ENCODE measurements around the gene NCAM2.

The NCAM2 gene

DNA sequence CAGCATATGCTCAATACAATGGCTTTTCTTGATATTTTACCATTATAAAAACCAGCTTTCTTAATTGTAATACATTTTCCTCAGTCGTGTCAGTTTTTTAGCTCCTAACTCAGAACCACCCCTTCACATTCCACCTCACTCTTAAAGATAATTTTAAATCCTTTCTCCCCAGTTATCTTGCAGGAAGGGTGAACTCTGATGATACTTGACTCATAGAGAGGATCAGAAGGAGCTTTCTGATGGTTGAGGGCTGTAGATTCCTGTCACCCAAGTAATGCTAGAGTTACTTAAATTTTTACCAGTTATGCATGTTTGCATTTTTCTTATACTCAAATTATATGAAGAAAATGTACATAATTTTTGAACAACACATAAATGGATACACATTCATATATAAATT, 233.7 kb downstream of the NCAM2 start:
- no peak for DNase-seq

DNA sequence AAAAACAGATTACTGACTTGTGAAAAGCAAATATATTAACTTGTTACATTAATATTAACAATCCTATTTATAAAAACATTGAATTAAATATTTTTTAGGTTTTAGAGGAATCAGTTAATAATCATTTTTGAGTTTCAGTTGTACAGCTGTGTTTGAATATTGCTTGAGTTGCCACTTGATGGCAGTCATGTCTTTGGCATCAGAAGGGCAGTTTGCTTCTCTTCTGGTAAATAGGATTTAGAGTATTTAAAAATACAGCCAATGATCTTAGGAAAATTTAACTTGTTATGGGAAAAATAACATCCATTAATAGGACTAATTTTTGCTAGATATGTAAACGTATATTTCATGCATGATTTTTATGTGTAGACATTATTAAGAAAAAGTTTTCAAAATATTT, 234.1 kb downstream of the NCAM2 start:
- DNase-seq = no peak

DNA sequence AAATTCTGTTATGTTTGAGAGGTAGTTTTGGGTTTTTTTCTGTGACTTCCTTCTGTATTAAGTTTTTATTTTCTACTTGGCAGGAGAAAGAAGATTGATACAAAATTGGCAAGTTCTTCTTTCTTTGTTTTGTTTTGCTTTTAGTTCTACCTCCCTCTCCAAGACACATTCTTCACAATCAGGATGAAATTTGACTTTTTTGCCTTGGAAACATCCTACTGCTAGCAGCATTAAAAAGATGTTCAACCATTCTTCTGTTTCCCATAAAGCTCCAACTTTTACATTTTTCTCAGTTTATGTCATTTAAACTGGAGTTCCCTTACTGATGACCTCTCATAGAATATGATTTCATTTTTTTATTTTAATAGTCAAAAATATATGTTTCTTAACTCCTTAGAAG, 234.8 kb downstream of the NCAM2 start:
- no peak for DNase-seq

DNA sequence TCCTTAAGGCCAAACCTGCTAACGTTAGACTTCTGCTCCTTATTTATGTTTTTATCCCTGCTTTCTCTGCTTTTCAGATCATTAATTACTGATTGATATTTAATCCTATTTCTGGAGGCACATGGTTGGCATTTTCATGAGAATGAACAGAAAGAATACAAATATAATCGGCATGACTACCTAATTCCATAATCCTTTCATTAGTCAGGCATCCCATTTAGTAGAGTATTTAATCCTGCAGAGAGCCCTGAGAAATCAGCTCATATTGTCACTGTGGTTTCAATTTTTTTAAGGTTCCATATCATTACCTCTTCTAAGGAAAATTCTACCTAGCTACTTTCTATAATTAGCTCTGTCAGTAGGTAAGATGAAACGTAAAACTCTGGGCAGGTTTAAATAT, 238.8 kb downstream of the NCAM2 start:
- no peak for DNase-seq

DNA sequence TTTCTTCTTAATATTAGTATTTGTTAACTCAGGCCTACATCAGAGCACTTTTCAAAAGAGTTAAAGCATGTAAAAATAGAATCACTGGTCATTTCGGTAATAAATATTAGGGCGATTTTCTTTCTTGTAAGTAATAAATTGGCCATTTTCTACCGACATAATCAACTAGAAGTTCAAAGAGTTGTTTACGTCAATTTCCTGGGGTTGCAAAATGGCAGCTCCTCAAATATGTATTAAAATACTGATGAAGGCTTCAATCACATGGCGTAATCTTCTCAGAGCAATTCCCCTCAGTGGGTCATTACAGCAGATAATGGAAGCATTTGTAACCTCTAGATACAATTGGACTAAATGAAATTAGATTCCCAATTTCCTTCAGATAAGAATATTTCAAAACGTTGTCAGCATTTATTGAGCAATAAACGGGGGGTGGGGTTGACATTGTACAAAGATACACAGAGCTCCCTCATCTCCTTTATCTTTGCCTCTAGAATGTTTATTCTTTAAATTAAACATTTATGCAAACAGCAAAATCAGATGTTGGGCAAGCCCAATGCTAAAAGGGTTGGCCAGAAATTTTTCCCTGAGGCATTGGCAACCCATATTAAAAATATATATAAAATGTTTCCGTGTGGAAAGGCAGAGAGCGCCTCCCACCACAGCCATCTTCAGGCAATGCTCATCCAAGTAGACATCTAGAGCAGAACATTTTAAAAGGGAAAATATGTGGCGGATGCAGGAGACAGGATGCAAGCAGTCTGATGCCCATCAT, 240.6 kb downstream of the NCAM2 start:
- no peak for DNase-seq

DNA sequence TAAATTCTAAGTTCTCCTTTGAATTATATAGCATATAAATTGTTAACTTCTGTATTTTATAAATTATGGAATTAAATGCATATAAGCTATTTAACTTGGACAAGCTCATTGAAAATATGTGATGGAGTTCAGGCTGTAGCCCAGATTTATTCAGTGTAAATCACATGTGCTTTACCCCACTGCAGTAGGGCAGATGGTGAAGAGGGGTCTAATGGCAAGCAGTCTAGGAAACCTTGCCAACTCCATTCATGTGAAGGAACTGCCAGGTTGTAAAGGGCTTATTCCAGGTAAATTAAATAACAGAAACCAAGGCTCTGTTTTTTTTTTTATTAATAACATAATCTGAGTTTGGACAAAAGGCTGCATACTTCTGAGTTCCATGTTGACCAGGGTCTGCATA, 243.2 kb downstream of the NCAM2 start:
- DNase-seq = no peak

DNA sequence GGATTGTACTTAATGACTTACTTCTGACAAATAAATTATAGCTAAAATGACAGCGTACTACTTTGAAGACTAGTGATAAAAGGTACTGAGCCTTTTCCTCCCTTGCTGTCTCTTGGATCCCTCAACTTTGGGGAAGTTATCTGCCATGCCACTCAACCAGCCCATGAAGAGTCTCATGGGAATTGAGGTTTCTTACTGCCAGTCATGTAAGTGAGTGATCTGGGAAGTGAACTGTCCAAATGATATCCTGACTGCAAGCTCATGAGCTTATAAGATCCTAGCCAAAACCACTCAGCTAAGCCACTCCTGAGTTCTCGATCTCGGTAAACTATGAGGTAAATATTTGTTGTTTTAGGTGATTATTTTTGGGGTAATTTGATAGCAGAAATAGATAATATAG, 247.8 kb downstream of the NCAM2 start:
- no peak for DNase-seq

DNA sequence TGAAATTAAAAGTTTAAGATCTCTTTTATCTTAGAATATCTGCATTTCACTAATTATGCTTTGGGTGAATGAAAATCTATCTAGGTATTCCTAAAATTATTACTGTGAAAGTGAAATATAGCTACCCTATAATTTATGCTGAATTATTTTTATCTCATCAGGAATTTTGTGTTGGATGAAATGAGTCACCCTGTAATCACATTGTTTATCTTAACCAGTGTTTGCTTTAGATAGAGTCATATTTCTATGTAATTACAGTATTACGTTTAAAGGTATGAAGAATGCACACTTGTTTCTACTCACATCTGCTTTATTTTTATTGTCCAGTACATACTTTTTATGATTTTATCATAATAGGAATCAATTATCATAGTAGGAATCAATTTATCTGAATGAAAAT, 249.2 kb downstream of the NCAM2 start:
- DNase-seq = no peak

DNA sequence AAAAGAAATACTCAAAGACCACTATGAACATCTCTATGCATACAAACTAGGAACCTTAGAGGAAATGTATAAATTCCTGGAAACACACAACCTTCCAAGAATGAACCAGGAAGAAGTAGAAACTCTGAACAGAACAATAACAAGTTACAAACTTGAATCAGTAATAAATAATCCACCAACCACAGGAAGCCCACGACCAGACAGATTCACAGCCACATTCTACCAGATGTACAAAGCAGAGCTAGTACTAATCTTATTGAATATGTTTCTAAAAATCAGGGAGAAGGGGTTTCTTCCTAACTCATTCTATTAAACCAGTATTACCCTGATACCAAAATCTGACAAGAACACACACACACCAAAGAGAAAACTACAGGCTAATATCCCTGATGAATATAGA, 263.8 kb downstream of the NCAM2 start:
- DNase-seq = no peak

DNA sequence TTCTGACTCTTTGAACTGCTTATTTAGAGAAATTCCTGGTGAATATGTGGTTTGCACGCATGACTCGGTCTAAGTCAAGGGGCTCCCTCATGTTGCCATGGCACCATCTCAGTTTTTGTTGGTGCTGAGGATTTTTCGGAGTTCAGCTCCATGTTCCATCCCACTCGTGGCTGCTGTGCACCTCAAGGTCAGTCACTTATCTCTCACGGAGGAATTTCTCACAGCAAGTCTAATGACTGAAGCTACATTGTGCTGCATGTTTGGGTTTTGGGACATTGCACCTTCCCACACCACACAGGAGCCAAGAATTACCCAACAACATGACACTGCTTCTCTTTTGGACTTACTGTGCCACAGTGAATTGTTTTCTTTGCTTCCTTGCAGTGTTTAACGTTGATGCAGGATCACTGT, 269.9 kb downstream of the NCAM2 start:
- DNase-seq = no peak

DNA sequence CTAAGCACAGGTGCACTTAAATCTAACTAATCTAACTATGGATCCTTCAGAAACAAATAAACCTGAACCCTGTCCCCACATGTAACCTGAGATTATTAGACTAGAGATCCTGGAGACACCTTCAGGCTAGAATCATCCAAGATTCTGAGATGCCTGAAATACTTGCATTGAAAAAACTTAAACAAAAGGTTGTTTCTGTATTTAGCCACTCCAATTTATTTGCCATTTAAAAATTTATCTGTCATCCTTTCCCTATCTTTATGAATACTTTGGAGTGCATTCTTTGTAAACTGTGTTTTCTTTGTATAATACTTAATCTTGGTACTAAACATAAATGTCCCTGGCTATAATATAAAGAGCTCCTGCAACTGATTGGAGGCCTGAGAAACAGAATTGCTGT, 270.7 kb downstream of the NCAM2 start:
- DNase-seq = no peak

DNA sequence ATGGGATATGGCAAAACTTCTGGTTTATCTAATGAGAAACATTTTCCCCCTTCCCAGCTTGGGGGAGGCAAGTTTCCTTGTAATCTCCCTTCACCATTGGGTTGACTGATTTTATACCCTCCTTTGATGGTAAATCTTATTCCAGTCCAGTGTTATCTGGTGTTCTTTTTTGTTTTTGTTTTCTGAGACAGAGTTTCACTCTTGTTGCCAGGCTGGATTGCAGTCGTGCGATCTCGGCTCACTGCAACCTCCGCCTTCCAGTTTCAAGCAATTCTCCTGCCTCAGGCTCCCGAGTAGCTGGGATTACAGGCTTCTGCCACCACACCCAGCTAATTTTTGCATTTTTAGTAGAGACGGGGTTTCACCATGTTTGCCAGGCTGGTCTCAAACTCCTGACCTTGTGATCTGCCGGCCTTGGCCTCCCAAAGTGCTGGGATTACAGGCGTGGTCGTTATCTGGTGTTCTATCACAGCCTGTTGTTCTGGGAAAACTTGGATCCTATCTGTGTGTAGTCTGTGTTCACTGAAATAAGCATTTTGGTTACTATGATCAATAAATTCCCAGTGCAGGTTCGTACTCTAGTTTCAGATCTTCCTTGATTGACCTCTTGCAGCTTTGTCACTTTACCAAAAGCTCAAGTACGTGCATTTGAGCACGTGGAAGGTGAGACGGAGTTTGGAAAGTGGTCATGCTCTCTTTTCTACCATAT, 281.1 kb downstream of the NCAM2 start:
- DNase-seq = no peak

DNA sequence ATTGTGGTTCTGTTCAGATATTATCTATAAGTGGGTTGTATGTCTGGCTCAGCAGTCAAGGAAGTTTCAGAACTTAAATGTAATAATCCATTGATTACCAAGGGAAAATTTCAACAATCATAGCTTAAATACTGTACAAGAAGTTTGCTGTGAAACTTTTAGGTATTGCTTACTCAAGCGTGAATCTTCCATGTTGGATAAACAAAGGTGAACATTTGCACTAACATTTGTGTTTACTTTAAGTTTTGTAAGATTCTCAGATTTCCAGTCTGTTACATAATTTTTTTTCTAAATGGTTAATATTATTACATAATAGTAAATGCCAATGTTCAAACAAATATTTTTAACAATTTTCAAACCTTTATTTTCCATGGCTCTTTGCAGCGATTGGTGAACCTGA, 285.6 kb downstream of the NCAM2 start:
- no peak for DNase-seq

DNA sequence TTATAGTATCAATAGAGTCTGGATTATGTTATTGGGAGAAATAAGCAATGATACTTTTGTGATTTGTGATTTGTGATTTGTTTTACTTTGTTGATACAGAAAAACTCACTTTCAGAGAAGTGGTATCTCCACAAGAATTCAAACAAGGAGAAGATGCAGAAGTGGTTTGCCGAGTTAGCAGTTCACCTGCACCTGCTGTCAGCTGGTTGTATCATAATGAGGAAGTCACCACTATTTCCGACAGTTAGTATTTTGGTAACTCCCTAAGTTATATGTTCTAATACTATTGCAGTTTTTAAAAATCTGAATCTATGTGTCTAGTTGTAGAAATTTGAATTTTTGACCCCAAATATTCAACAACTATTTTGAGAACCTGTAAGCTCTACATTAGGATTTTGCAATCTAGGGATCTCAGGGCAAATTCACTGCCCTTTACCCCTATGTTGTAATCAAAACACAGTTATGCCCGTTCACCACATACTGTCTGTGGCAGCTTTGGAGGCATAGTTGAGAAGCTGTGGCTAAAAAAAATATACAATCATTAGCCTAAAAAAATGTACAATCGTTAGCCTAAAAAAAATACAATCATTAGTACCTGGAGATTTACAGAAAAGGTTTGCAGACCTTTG, 288.1 kb downstream of the NCAM2 start:
- DNase-seq = no peak

DNA sequence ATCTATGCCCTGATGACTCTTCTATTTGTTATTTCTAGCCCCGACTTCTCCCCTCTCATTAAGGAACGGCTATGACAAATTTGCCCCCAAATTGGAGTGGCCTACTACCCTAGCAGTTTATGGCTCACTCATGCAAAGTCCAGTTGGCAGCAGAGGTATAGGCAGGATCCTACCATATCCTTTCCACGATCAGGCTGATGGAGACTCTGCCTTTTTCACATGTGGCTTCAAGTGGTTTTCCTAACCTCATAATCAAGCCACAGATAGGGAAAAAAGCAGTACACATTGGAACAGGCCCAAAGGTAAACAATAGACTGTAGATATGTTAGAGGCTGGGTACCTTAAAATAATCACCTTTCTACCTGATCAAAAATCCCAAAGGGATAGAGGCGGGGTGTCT, 292.5 kb downstream of the NCAM2 start:
- DNase-seq = no peak

DNA sequence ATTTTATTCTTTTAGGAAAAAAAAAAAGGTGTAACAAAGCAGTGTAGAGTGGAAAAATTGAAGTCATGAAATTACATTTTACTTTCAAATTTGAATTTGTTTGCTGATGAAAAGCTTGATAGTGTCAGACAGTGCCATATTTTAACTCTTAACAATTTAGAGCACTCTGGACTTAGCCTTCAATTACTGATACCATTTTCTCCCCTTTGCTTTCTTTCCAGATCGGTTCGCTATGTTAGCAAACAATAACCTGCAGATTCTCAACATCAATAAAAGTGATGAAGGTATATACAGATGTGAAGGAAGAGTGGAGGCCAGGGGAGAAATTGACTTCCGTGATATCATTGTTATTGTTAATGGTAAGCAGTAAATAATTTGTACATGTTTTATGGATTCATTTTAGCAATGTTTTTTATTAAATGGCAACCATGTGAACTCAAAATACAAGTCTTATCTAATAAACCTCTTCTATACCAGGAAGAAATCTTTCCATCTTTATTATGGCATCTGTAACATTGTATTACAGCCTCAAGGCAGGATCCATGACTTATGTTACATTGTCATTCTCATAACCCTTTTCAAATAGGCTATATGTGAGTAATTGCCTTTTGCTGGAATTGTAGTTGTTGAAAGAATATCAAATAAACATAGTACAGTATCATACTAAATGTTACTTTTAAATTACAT, 293.8 kb downstream of the NCAM2 start:
- no peak for DNase-seq

DNA sequence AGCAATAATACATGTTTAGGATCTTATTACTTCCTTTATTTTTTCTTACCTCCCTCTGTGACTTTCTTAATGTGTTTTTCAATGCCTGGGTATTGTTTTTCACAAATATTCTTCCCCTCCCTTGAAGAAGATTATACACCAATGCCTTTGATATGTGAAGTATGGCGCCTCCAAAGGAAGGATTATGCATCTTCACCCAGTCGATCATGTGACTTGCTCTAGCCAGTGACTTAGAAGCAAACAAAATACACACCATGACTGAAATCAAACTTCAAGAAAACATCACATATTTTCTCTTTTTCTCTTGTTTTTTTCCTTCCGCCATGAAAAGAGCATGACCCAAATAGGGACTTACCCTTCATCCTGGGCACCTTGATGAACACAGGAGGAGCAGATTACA, 297.1 kb downstream of the NCAM2 start:
- DNase-seq = no peak

DNA sequence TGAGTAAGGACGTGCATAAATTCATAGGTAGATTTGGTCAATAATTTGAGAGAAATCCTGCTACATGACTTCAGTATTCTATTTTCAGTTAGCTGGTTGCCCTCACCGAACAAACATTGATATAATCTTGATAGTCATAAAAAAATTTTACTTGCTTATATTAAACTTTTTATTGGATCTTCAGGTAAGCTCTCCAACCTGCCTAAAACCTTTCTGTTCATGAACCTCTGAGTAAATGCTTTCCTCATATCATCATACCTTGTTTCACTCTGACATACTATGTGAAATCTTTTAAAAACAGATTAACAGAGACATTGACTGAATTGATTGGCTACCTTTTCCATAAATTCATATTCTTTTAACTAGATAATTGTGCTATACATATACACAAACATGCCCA, 299.0 kb downstream of the NCAM2 start:
- DNase-seq = no peak

DNA sequence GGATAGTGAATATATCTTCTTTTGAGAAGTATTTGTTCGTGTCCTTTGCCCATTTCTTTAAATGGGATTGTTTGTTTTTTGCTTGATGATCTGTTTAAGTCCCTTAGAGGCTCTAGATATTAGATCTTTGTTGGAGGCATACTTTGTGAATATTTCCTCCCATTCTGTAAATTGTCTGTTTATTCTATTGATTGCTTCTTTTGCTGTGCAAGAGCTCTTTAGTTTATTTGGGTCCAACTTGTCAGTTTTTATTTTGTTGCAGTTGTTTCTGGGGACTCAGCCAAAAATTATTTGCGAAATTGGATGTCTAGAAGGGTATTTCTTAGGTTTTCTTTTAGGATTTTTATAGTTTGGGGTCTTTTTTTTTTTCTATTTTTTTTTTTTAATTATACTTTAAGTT, 302.8 kb downstream of the NCAM2 start:
- no peak for DNase-seq

DNA sequence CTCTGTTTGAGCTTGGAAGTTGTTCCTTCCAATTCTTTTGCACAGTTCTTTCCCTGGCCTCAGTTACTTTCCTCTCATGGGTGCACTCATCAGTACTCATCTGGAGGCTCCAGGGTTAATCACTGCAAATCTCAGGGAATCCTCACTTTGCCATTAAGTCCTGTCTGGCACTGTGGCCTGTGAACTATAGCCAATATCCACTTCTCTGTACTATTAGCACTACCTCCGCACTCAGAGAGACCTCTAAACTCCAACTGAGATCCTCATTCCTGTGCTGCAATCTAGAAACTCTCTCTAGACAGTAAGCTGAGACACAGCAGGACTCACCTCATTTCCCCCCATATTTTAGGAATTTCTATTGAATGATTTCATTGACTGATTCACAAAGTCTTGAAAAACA, 311.3 kb downstream of the NCAM2 start:
- DNase-seq = no peak

DNA sequence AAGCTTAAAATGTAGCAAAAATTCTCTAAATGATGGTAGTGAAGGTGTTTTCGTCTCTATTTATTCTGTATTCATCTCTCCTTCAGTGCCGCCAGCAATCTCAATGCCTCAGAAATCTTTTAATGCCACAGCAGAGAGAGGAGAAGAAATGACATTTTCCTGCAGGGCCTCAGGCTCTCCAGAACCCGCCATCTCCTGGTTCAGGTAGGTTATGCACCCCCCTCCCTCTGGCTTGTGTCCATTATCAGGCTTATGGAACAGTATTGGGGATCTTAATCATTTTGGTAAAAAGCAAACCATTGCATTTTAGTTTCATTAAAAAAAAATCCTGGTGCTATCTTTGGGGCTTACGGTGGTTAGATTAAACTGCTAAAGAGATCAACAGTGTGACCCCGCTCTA, 326.1 kb downstream of the NCAM2 start:
- DNase-seq = no peak

DNA sequence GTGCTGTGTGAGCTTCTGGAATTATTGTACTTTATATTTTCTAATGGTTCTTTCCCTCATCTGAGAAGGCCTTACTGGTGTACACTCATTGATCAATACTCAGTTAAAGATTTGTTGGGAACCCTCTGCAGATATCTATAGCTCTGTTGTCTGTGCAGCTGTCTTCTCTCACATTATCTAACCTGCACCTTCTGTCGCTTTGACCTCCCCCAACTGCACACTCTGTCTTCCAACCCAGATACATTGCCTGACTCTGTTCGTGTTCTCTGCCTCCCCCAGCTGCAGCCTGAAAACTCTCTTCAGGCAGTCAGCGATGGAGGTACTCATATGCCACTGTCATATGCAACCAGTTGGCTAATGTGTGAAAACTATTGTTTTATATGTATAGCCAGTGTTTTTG, 334.3 kb downstream of the NCAM2 start:
- DNase-seq = no peak

DNA sequence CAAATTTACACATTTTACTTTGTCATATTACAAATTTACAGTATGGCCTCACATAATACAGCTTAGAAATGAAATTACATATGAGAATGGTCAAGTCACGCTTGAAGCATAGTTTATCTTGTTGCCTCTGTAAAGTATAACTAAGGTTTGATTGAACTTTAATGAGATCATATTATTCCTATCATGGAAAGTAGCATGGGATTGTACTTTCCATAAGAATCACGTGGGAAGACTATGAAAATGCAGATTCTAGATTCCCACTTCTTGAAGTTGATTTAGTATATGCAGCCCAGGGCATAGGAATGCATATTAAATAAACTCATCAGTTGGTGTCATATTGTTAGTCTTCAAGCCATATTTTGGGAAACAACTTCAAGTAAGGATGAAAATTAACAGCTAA, 342.8 kb downstream of the NCAM2 start:
- DNase-seq = no peak

DNA sequence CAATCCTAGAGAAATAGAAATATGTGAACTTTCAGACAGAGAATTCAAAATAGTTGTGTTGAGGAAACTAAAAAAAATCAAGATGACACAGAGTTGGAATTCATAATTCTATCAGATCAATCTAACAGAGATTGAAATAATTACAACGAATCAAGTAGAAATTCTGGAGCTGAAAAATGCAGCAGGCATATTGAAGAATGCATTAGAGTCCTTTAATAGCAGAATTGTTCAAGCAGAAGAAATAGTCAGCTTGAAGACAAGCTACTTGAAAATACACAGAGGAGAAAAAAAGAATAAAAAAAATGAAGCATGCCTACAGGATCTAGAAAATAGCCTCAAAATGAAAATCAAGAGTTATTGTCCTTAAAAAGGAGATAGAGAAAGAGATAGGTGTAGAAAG, 347.1 kb downstream of the NCAM2 start:
- no peak for DNase-seq

Data from GDM1 (cell line).